HEK293 (cell line): ENCODE data around the gene FANCL.
"Not testable (repeated sequence)": the region's sequence is repeated elsewhere in the genome, so short reads cannot be mapped to it uniquely, and the experiment has no call there.

ENCODE experiments used
- CTCF ChIP-seq: fragments of 450-650 bp; formaldehyde crosslinking; IDR thresholded peaks from 2 replicates; pipeline ENCODE4 v1.5.1; 2016; ENCODE audit warnings: missing biosample characterization, missing genetic modification characterization
- SP2 ChIP-seq: fragments of 450-650 bp; formaldehyde crosslinking; IDR thresholded peaks from 2 replicates; pipeline ENCODE4 v1.5.1; 2016; ENCODE audit warnings: missing biosample characterization, missing genetic modification characterization
- ZBTB8A ChIP-seq: fragments of 450-650 bp; formaldehyde crosslinking; IDR thresholded peaks from 2 replicates; pipeline ENCODE4 v1.5.1; 2016; ENCODE audit warnings: missing biosample characterization, missing genetic modification characterization
- ZEB2 ChIP-seq: fragments of 450-650 bp; formaldehyde crosslinking; IDR thresholded peaks from 2 replicates; pipeline ENCODE4 v1.5.1; 2016; ENCODE audit warnings: missing biosample characterization, missing genetic modification characterization
- ZNF112 ChIP-seq: fragments of 450-650 bp; formaldehyde crosslinking; IDR thresholded peaks from 2 replicates; pipeline ENCODE4 v1.5.0; 2017; ENCODE audit warnings: missing biosample characterization, missing genetic modification characterization
- ZNF121 ChIP-seq: fragments of 450-650 bp; formaldehyde crosslinking; IDR thresholded peaks from 2 replicates; pipeline ENCODE4 v1.5.1; 2016; ENCODE audit warnings: missing biosample characterization, missing genetic modification characterization
- ZNF169 ChIP-seq: fragments of 450-650 bp; formaldehyde crosslinking; IDR thresholded peaks from 2 replicates; pipeline ENCODE4 v1.5.1; 2016; ENCODE audit warnings: missing biosample characterization, missing genetic modification characterization
- ZNF274 ChIP-seq, 2 experiments: fragments of 200-500 bp in 1 of 2; fragments of 450-650 bp in 1 of 2; sonication (Bioruptor generic) in 1 of 2; formaldehyde crosslinking in 1 of 2; IDR thresholded peaks; 2 replicates each; pipeline versions ENCODE4 v1.5.1 to v1.6.1; 2014 to 2016; ENCODE audit warnings: borderline replicate concordance in 1 of 2, inconsistent platforms in 1 of 2, low read length in 1 of 2, missing biosample characterization in 1 of 2, missing genetic modification characterization in 1 of 2
- ZNF398 ChIP-seq: fragments of 450-650 bp; formaldehyde crosslinking; IDR thresholded peaks from 2 replicates; pipeline ENCODE4 v1.5.1; 2017; ENCODE audit warnings: missing biosample characterization, missing genetic modification characterization
- ZNF549 ChIP-seq: fragments of 450-650 bp; IDR thresholded peaks from 2 replicates; pipeline ENCODE4 v1.5.1; 2018; ENCODE audit warnings: missing biosample characterization, missing genetic modification characterization, mild to moderate bottlenecking, inconsistent platforms, moderate library complexity
- ZNF664 ChIP-seq: fragments of 450-650 bp; formaldehyde crosslinking; IDR thresholded peaks from 2 replicates; pipeline ENCODE4 v1.5.1; 2016; ENCODE audit warnings: missing biosample characterization, missing genetic modification characterization
- ZSCAN23 ChIP-seq: fragments of 450-650 bp; formaldehyde crosslinking; IDR thresholded peaks from 2 replicates; pipeline ENCODE4 v1.5.1; 2016; ENCODE audit warnings: missing biosample characterization, missing genetic modification characterization

- TF ChIP-seq CTCF (tag by site-specific recombination); SP2; ZNF121 (tag by site-specific recombination); ZSCAN23 (tag by site-specific recombination); ZEB2 (tag by site-specific recombination); ZNF398 (tag by site-specific recombination); ZNF112 (tag by site-specific recombination); ZNF274 (IDR thresholded peaks at IDR 0.05; ENCODE audit: low read length); ZNF274 (tag by site-specific recombination; IDR thresholded peaks at IDR 0.05; ENCODE audit: borderline replicate concordance); ZNF169 (tag by site-specific recombination); ZNF549 (tag by site-specific recombination); ZNF664 (tag by site-specific recombination); ZBTB8A (tag by site-specific recombination): not testable (repeated sequence)
Observed at GRCh38 chr2:58275144-58275543, 34.0 kb upstream of the FANCL start.
